ENCODE measurements around the gene FADS2.

GRCh38 chr11:61778920-61779650 lies 49.0 kb upstream of the FADS2 start:
- no peak for TF ChIP-seq CTCF (IDR thresholded peaks at IDR 0.05)
- no peak for TF ChIP-seq POLR2A (IDR thresholded peaks at IDR 0.05)
